Loucy (cell line): Measurements from ENCODE around the gene UTP20.

Experiments
- H2AFZ ChIP-seq: fragments of 200-600 bp; sonication (generic); 2 replicates; pipeline ENCODE4 v1.6.0; 2016; ENCODE audit warnings: antibody characterized with exemption, mild to moderate bottlenecking, low read length, moderate library complexity
- H3F3A ChIP-seq: fragments of 200-600 bp; 2 replicates; pipeline ENCODE4 v1.6.0; 2016; ENCODE audit warnings: antibody characterized with exemption, low read depth, mild to moderate bottlenecking
- H3K27me3 ChIP-seq: fragments of 200-600 bp; sonication (generic); 2 replicates; pipeline ENCODE4 v1.6.1; 2014; ENCODE audit warnings: low read length, mild to moderate bottlenecking; ENCODE audit not compliant: insufficient read depth, poor library complexity, severe bottlenecking
- H3K36me3 ChIP-seq: fragments of 200-600 bp; sonication (generic); 2 replicates; pipeline ENCODE4 v1.6.1; 2016; ENCODE audit warnings: low read length; ENCODE audit not compliant: insufficient read depth
- H3K4me1 ChIP-seq: fragments of 200-600 bp; sonication (generic); 2 replicates; pipeline ENCODE4 v1.5.1; 2014; ENCODE audit warnings: low read length, mild to moderate bottlenecking; ENCODE audit not compliant: insufficient read depth, poor library complexity, severe bottlenecking
- H3K4me2 ChIP-seq: fragments of 200-600 bp; sonication (generic); 2 replicates; pipeline ENCODE4 v1.6.0; 2014; ENCODE audit warnings: antibody characterized with exemption, low read length, low read depth, mild to moderate bottlenecking; ENCODE audit not compliant: poor library complexity, severe bottlenecking
- H3K4me3 ChIP-seq: fragments of 200-600 bp; sonication (generic); 2 replicates; pipeline ENCODE4 v1.5.1; 2014; ENCODE audit warnings: low read length, mild to moderate bottlenecking, mixed read lengths; ENCODE audit not compliant: poor library complexity, severe bottlenecking
- H3K79me2 ChIP-seq: fragments of 200-600 bp; sonication (generic); 2 replicates; pipeline ENCODE4 v1.6.1; 2014; ENCODE audit warnings: low read length; ENCODE audit not compliant: insufficient read depth
- H3K9ac ChIP-seq: fragments of 200-600 bp; sonication (generic); 2 replicates; pipeline ENCODE4 v1.6.0; 2014; ENCODE audit warnings: mild to moderate bottlenecking, low read depth, low read length, moderate library complexity; ENCODE audit not compliant: poor library complexity, severe bottlenecking
- H3K9me2 ChIP-seq: fragments of 200-600 bp; sonication (generic); replicated peaks from 2 replicates; pipeline ENCODE4 v1.6.1; 2016; ENCODE audit warnings: low read depth, low read length, mixed read lengths
- H3K9me3 ChIP-seq: fragments of 200-600 bp; sonication (generic); 2 replicates; pipeline ENCODE4 v1.6.1; 2014; ENCODE audit warnings: mild to moderate bottlenecking, antibody characterized with exemption, low read length, low read depth; ENCODE audit not compliant: insufficient read depth
- H4K20me1 ChIP-seq: fragments of 200-600 bp; sonication (generic); 2 replicates; pipeline ENCODE4 v1.6.0; 2014; ENCODE audit warnings: antibody characterized with exemption, low read length, mild to moderate bottlenecking; ENCODE audit not compliant: insufficient read depth, poor library complexity, severe bottlenecking
- EZH2phosphoT487 ChIP-seq: fragments of 200-600 bp; IDR thresholded peaks from 2 replicates; pipeline ENCODE4 v1.6.1; 2018; ENCODE audit warnings: antibody characterized with exemption, mild to moderate bottlenecking, moderate library complexity, borderline replicate concordance
- TF ChIP-seq, protein P1 (sequence below): fragments of 200-600 bp; sonication (generic); conservative IDR thresholded peaks from 2 replicates; pipeline ENCODE4 v1.5.1; 2014; ENCODE audit warnings: mild to moderate bottlenecking, antibody characterized with exemption, low read length

The UTP20 gene

DNA sequence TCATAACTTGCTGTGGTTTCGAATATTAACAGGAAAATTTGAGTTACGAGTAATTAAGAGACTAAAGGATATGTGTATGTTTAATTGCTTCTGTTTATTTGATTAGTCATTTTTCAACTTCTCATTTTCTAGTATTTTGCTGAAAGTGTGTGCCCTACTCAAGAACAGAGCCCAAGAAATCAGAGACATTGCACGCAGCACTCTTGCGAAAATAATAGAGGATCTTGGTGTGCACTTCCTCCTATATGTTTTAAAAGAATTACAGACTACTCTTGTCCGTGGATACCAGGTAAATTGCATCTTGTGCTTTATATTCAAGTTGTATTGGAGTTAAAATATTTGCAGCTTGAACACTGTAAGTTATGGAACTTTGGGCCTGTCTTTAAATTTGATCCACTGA is 76.9 kb downstream of the UTP20 start:
- H3K4me3 ChIP-seq = no peak overlapping the region
- TF ChIP-seq, protein P1, sequence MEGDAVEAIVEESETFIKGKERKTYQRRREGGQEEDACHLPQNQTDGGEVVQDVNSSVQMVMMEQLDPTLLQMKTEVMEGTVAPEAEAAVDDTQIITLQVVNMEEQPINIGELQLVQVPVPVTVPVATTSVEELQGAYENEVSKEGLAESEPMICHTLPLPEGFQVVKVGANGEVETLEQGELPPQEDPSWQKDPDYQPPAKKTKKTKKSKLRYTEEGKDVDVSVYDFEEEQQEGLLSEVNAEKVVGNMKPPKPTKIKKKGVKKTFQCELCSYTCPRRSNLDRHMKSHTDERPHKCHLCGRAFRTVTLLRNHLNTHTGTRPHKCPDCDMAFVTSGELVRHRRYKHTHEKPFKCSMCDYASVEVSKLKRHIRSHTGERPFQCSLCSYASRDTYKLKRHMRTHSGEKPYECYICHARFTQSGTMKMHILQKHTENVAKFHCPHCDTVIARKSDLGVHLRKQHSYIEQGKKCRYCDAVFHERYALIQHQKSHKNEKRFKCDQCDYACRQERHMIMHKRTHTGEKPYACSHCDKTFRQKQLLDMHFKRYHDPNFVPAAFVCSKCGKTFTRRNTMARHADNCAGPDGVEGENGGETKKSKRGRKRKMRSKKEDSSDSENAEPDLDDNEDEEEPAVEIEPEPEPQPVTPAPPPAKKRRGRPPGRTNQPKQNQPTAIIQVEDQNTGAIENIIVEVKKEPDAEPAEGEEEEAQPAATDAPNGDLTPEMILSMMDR = no peak
- TF ChIP-seq EZH2phosphoT487 = no peak
- H3F3A ChIP-seq = no peaks in the 10 kb centered on the region
- peaks cover 32% of the 10 kb centered on the region; the same call in 1 of the 2 replicates for H3K36me3 ChIP-seq
- H3K9ac ChIP-seq = no peak overlapping the region
- H2AFZ ChIP-seq = no peak overlapping the region
- H3K4me2 ChIP-seq = no peak overlapping the region
- H3K4me1 ChIP-seq = no peaks in the 10 kb centered on the region
- H4K20me1 ChIP-seq = no peaks in the 10 kb centered on the region
- H3K9me2 ChIP-seq = no peaks in the 10 kb centered on the region
- no peaks in the 10 kb centered on the region for H3K9me3 ChIP-seq
- H3K79me2 ChIP-seq = no peaks in the 10 kb centered on the region
- no peaks in the 10 kb centered on the region for H3K27me3 ChIP-seq

DNA sequence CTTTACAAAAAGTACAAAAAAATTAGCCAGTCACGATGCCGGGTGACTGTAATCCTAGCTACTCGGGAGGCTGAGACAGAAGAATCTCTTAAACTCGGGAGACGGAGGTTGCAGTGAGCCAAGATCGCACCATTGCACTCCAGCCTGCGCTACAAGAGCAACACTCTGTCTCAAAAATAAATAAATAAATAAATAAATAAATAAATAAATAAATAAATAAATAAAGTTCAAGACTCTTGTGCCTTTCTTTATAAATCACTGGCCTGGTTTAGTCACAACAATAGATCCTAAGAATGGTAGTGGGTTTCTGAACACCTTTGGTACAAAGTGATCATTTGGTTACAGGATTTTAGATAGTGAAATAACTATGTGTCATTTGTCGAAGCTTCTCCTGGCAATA is 81.5 kb downstream of the UTP20 start:
- TF ChIP-seq, protein P1 = no peak
- no peak for TF ChIP-seq EZH2phosphoT487
- Histone ChIP-seq H3K4me2 (no peak overlapping the region), H3K36me3 (peaks cover 19% of the 10 kb centered on the region; the same call in 1 of the 2 replicates)

GRCh38 chr12:101368016-101368415 is 88.1 kb downstream of the UTP20 start:
- Histone ChIP-seq H3K4me3 (no peak overlapping the region), H3K9me3 (no peaks in the 10 kb centered on the region), H3K9ac (no peak overlapping the region), H3K9me2 (no peaks in the 10 kb centered on the region), H2AFZ (no peak overlapping the region), H4K20me1 (no peaks in the 10 kb centered on the region), H3K27me3 (no peaks in the 10 kb centered on the region), H3K36me3 (peaks cover 44% of the 10 kb centered on the region; the same call in 1 of the 2 replicates), H3F3A (no peaks in the 10 kb centered on the region), H3K4me2 (no peak overlapping the region), H3K79me2 (no peaks in the 10 kb centered on the region), H3K4me1 (no peaks in the 10 kb centered on the region)
- TF ChIP-seq EZH2phosphoT487 = no peak

More for the DNA sequence above, 81.5 kb downstream of the UTP20 start:
- no peaks in the 10 kb centered on the region for H3K9me2 ChIP-seq
- H3K4me1 ChIP-seq = no peaks in the 10 kb centered on the region
- H3K27me3 ChIP-seq = no peaks in the 10 kb centered on the region
- no peaks in the 10 kb centered on the region for H4K20me1 ChIP-seq
- no peak overlapping the region for H3K4me3 ChIP-seq
- no peaks in the 10 kb centered on the region for H3F3A ChIP-seq
- H3K9me3 ChIP-seq = no peaks in the 10 kb centered on the region
- no peak overlapping the region for H2AFZ ChIP-seq
- H3K9ac ChIP-seq = no peak overlapping the region
- H3K79me2 ChIP-seq = no peaks in the 10 kb centered on the region

DNA sequence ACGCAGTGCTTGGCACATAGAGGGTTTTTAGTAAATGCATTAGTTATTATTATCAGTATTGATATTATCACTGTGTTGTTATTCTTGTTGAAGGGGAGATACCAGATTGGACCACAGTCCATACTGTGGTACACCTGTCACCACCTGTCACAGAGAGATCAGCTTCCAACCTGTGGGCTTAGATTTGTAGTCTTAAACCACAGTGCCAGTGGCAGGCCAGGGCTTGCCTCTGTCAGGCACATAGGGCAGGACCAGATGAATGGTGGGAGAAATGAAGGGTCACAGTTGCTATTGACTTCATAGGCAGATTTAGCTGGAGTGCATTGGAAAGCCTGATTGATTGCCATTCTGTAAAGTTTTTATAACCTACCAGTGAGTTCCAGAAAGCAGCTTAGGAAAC is 92.5 kb downstream of the UTP20 start:
- no peaks in the 10 kb centered on the region for H3K79me2 ChIP-seq
- H3K36me3 ChIP-seq = peaks cover 48% of the 10 kb centered on the region; the same call in 1 of the 2 replicates
- no peaks in the 10 kb centered on the region for H3K9me3 ChIP-seq
- no peaks in the 10 kb centered on the region for H3K27me3 ChIP-seq
- H3F3A ChIP-seq = no peaks in the 10 kb centered on the region
- H3K4me1 ChIP-seq = no peaks in the 10 kb centered on the region
- no peak for TF ChIP-seq EZH2phosphoT487
- TF ChIP-seq, protein P1 = no peak
- no peak overlapping the region for H2AFZ ChIP-seq
- H3K4me2 ChIP-seq = no peak overlapping the region
- H3K9me2 ChIP-seq = no peaks in the 10 kb centered on the region
- H3K9ac ChIP-seq = no peak overlapping the region
- no peak overlapping the region for H3K4me3 ChIP-seq
- no peaks in the 10 kb centered on the region for H4K20me1 ChIP-seq
